Right kidney (tissue), 1 donor: ENCODE measurements around the gene FARSB.

Experiments used
- DNase-seq: peaks from one replicate; pipeline ENCODE4 v3.0.0-alpha.2; 2016

FARSB gene

GRCh38 chr2:222561151-222561550 lies 94.7 kb downstream of the FARSB start:
- no peak for DNase-seq

- no peak for DNase-seq
Observed at GRCh38 chr2:222554517-222554916, 101.4 kb downstream of the FARSB start.

- no peak for DNase-seq
Observed at GRCh38 chr2:222548992-222549391, 106.9 kb downstream of the FARSB start.

- no peak for DNase-seq
Observed at GRCh38 chr2:222547083-222547482, 108.8 kb downstream of the FARSB start.

- peak; percentile 17 for DNase-seq
Observed at GRCh38 chr2:222545823-222546795, 109.8 kb downstream of the FARSB start.

GRCh38 chr2:222544661-222545060 lies 111.2 kb downstream of the FARSB start:
- DNase-seq = no peak

- DNase-seq = no peak
Observed at GRCh38 chr2:222538535-222538934, 117.4 kb downstream of the FARSB start.

GRCh38 chr2:222535477-222535876 lies 120.4 kb downstream of the FARSB start:
- no peak for DNase-seq

GRCh38 chr2:222532315-222532714 lies 123.6 kb downstream of the FARSB start:
- DNase-seq = no peak

- DNase-seq = no peak
Observed at GRCh38 chr2:222526480-222527277, 129.2 kb downstream of the FARSB start.

- DNase-seq = peak; percentile 30
Observed at GRCh38 chr2:222525811-222526210, 130.1 kb downstream of the FARSB start.

- no peak for DNase-seq
Observed at GRCh38 chr2:222523783-222524544, 131.9 kb downstream of the FARSB start.

- DNase-seq = no peak
Observed at GRCh38 chr2:222522082-222522481, 133.8 kb downstream of the FARSB start.

- no peak for DNase-seq
Observed at GRCh38 chr2:222521099-222521498, 134.8 kb downstream of the FARSB start.
